Measurements from ENCODE around the gene DGLUCY. TPM values are rescaled to one million over a fixed set of nuclear protein-coding genes. Genes with fewer than 3 reads are reported as not detected.

DGLUCY gene

DNA sequence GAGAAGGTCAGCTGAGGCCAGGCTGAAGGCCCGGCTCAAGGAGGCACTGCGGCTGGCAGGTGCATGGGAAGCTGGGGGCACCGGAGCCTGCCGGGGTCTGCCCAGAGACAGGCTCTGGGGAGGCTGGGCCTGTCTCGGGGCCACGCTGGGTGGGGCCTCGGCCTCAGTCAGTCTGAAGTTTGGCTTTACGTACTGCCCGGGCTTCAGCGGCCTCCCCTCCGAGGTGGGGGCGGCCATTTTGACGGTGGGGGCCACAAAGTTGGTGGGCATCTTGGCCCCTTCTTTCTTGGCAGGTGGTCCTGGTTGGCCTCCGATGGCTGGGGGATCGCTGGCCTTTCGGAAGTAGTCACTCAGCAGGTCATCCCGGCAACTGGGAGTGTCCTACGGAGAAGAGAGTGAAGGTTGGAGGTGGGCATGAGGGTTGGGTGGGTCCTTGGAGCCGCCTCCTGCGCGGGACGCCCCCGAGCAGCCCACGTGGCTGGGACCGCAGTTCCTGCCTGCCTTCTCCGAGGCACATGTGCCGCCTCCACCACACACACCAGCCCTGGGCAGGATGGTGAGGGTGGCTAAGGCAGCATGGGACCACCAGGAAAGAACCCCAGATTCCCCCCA, 159.5 kb downstream of the DGLUCY start:
- Histone ChIP-seq H2BK15ac (ENCODE audit: low read depth, poor library complexity, severe bottlenecking) (no peak overlapping the region), H3K23ac (ENCODE audit: low read length in 2 of 2) (no peak overlapping the region), H3K4ac (ENCODE audit: low read depth in 1 of 2, low read length in 2 of 2) (no peak overlapping the region), H3K14ac (ENCODE audit: low read length in 2 of 2) (no peak overlapping the region), H3K27ac (ENCODE audit: low read length, poor library complexity, severe bottlenecking) (no peak overlapping the region), H3K4me2 (ENCODE audit: low read length, poor library complexity, severe bottlenecking) (no peak overlapping the region), H3K4me3 (ENCODE audit: insufficient read depth in 1 of 2, low read depth in 1 of 2, low read length in 2 of 2) (no peak overlapping the region), H3K18ac (ENCODE audit: low read depth in 1 of 2, low read length in 2 of 2) (no peak overlapping the region), H3K79me1 (replicated peaks; ENCODE audit: low read length, poor library complexity, severe bottlenecking) (no peaks in the 10 kb centered on the region), H3K9ac (ENCODE audit: low read length) (no peak overlapping the region), H2AK5ac (ENCODE audit: low read length, severe bottlenecking) (no peak overlapping the region), H3K36me3 (ENCODE audit: control insufficient read depth in 1 of 2, insufficient read depth in 2 of 2, low read depth in 1 of 2, low read length in 2 of 2) (peaks cover 0 to 7% of the 10 kb centered on the region in 2 experiments), H2AFZ (ENCODE audit: low read depth, low read length) (no peak overlapping the region), H4K8ac (ENCODE audit: low read length) (no peak overlapping the region), H2BK12ac (ENCODE audit: low read length in 2 of 2) (no peak overlapping the region), H4K91ac (ENCODE audit: low read length) (no peak overlapping the region), H3K27me3 (ENCODE audit: control insufficient read depth in 1 of 2, insufficient read depth in 1 of 2, low read length in 2 of 2) (peaks cover 0 to 38% of the 10 kb centered on the region in 2 experiments), H2BK120ac (ENCODE audit: low read depth, low read length) (no peak overlapping the region), H3K4me1 (ENCODE audit: control insufficient read depth, insufficient read depth, low read depth, low read length) (peaks cover 3% of the 10 kb centered on the region), H2BK5ac (ENCODE audit: low read depth, low read length, poor library complexity, severe bottlenecking) (no peak overlapping the region), H3K9me3 (ENCODE audit: control insufficient read depth, low read length) (no peaks in the 10 kb centered on the region)
- no peak for DNase-seq
- 98% methylated on average over 27 of the region's 27 CpGs for WGBS

DNA sequence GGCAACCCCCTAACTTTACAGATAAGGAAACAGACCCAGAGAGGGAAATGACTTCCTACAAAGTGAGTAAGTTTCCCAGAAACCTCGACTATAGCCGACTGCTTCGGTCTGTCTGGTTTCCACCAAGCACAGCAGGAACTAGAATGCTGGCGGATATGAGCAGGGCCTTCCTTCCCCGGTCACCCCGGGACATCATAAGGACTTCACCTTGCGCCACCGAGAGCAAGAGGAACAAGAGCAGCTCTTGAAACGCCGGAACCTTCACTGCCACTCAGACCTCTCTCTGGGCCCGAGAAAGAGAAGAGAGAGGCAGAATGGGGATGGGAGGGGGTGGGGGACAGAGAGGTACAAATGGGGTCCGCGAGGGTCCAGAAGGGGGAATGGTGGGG, 160.0 kb downstream of the DGLUCY start:
- no peaks in the 10 kb centered on the region for H3K79me1 ChIP-seq (replicated peaks; ENCODE audit: low read length, poor library complexity, severe bottlenecking)
- no peak overlapping the region for H3K9ac ChIP-seq (ENCODE audit: low read length)
- no peaks in the 10 kb centered on the region for H3K9me3 ChIP-seq (ENCODE audit: control insufficient read depth, low read length)
- H4K91ac ChIP-seq (ENCODE audit: low read length), result no peak overlapping the region
- H3K18ac ChIP-seq (ENCODE audit: low read depth in 1 of 2, low read length in 2 of 2), result no peak overlapping the region
- no peak overlapping the region for H3K27ac ChIP-seq (ENCODE audit: low read length, poor library complexity, severe bottlenecking)
- no peak overlapping the region for H2AFZ ChIP-seq (ENCODE audit: low read depth, low read length)
- WGBS, result 94% methylated on average over 13 of the region's 13 CpGs
- H3K4me2 ChIP-seq (ENCODE audit: low read length, poor library complexity, severe bottlenecking), result no peak overlapping the region
- peaks cover 0 to 40% of the 10 kb centered on the region in 2 experiments for H3K27me3 ChIP-seq (ENCODE audit: control insufficient read depth in 1 of 2, insufficient read depth in 1 of 2, low read length in 2 of 2)
- H2BK120ac ChIP-seq (ENCODE audit: low read depth, low read length), result no peak overlapping the region
- DNase-seq, result no peak
- no peak overlapping the region for H3K4me3 ChIP-seq (ENCODE audit: insufficient read depth in 1 of 2, low read depth in 1 of 2, low read length in 2 of 2)
- H2BK12ac ChIP-seq (ENCODE audit: low read length in 2 of 2), result no peak overlapping the region
- peaks cover 3% of the 10 kb centered on the region for H3K4me1 ChIP-seq (ENCODE audit: control insufficient read depth, insufficient read depth, low read depth, low read length)
- H3K4ac ChIP-seq (ENCODE audit: low read depth in 1 of 2, low read length in 2 of 2), result no peak overlapping the region
- peaks cover 0 to 7% of the 10 kb centered on the region in 2 experiments for H3K36me3 ChIP-seq (ENCODE audit: control insufficient read depth in 1 of 2, insufficient read depth in 2 of 2, low read depth in 1 of 2, low read length in 2 of 2)
- H3K14ac ChIP-seq (ENCODE audit: low read length in 2 of 2), result no peak overlapping the region
- no peak overlapping the region for H2AK5ac ChIP-seq (ENCODE audit: low read length, severe bottlenecking)
- no peak overlapping the region for H2BK15ac ChIP-seq (ENCODE audit: low read depth, poor library complexity, severe bottlenecking)
- no peak overlapping the region for H4K8ac ChIP-seq (ENCODE audit: low read length)
- H3K23ac ChIP-seq (ENCODE audit: low read length in 2 of 2), result no peak overlapping the region
- no peak overlapping the region for H2BK5ac ChIP-seq (ENCODE audit: low read depth, low read length, poor library complexity, severe bottlenecking)

DNA sequence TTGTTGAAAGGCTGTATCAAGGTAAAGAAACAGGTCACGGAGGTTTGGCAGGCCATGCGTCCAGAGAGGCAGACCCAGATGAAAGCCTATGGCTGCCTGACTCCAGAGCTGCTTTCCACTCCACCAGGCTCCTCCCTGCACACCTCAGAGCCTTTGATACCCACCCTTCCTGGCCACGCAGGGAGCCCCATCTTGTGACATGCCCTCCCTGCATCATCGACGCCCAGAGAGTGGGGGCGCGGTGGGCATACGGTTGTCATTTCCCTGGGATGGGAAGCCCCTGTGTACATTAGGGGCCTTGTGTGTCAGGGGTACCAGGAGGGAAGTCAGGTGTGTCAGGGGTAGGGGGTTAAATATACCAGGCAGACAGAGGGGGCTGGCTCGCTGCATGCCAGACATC, 160.9 kb downstream of the DGLUCY start:
- H3K4me1 ChIP-seq (ENCODE audit: control insufficient read depth, insufficient read depth, low read depth, low read length), result peaks cover 3% of the 10 kb centered on the region
- no peak overlapping the region for H3K9ac ChIP-seq (ENCODE audit: low read length)
- H3K27me3 ChIP-seq (ENCODE audit: control insufficient read depth in 1 of 2, insufficient read depth in 1 of 2, low read length in 2 of 2), result peaks cover 0 to 37% of the 10 kb centered on the region in 2 experiments
- no peak overlapping the region for H3K4me2 ChIP-seq (ENCODE audit: low read length, poor library complexity, severe bottlenecking)
- H4K8ac ChIP-seq (ENCODE audit: low read length), result no peak overlapping the region
- H3K14ac ChIP-seq (ENCODE audit: low read length in 2 of 2), result no peak overlapping the region
- peaks cover 0 to 7% of the 10 kb centered on the region in 2 experiments for H3K36me3 ChIP-seq (ENCODE audit: control insufficient read depth in 1 of 2, insufficient read depth in 2 of 2, low read depth in 1 of 2, low read length in 2 of 2)
- WGBS, result 97% methylated on average over 9 of the region's 9 CpGs
- no peaks in the 10 kb centered on the region for H3K79me1 ChIP-seq (replicated peaks; ENCODE audit: low read length, poor library complexity, severe bottlenecking)
- no peak overlapping the region for H2BK5ac ChIP-seq (ENCODE audit: low read depth, low read length, poor library complexity, severe bottlenecking)
- H3K4ac ChIP-seq (ENCODE audit: low read depth in 1 of 2, low read length in 2 of 2), result no peak overlapping the region
- H2BK12ac ChIP-seq (ENCODE audit: low read length in 2 of 2), result no peak overlapping the region
- DNase-seq, result no peak
- H2BK15ac ChIP-seq (ENCODE audit: low read depth, poor library complexity, severe bottlenecking), result no peak overlapping the region
- no peak overlapping the region for H2AK5ac ChIP-seq (ENCODE audit: low read length, severe bottlenecking)
- H2BK120ac ChIP-seq (ENCODE audit: low read depth, low read length), result no peak overlapping the region
- H3K23ac ChIP-seq (ENCODE audit: low read length in 2 of 2), result no peak overlapping the region
- no peak overlapping the region for H4K91ac ChIP-seq (ENCODE audit: low read length)
- H3K27ac ChIP-seq (ENCODE audit: low read length, poor library complexity, severe bottlenecking), result no peak overlapping the region
- H3K4me3 ChIP-seq (ENCODE audit: insufficient read depth in 1 of 2, low read depth in 1 of 2, low read length in 2 of 2), result no peak overlapping the region
- H3K9me3 ChIP-seq (ENCODE audit: control insufficient read depth, low read length), result no peaks in the 10 kb centered on the region
- H3K18ac ChIP-seq (ENCODE audit: low read depth in 1 of 2, low read length in 2 of 2), result no peak overlapping the region
- no peak overlapping the region for H2AFZ ChIP-seq (ENCODE audit: low read depth, low read length)

Small RNA genes lying within 50 kb of the gene (small RNA-seq; reads per million reads assigned to genes)
- not detected for gene RNU7-30P (ENCODE audit: low read depth)
- 0.86 reads per million for gene SNORA11B (ENCODE audit: low read depth)

Data from mesenchymal stem cell (in vitro differentiated cells and primary cell).